Measurements from ENCODE around the gene MRRF. TPM values are rescaled to one million over a fixed set of nuclear protein-coding genes. Genes with fewer than 3 reads are reported as not detected.
A peak's percentile ranks its signal among the peaks of the same experiment; 100 is the strongest.
"Not testable (repeated sequence)": the region's sequence is repeated elsewhere in the genome, so short reads cannot be mapped to it uniquely, and the experiment has no call there.

Gene MRRF
- total RNA-seq, 2 donors from 2014 or later: 48.0 to 62.7 TPM

DNA sequence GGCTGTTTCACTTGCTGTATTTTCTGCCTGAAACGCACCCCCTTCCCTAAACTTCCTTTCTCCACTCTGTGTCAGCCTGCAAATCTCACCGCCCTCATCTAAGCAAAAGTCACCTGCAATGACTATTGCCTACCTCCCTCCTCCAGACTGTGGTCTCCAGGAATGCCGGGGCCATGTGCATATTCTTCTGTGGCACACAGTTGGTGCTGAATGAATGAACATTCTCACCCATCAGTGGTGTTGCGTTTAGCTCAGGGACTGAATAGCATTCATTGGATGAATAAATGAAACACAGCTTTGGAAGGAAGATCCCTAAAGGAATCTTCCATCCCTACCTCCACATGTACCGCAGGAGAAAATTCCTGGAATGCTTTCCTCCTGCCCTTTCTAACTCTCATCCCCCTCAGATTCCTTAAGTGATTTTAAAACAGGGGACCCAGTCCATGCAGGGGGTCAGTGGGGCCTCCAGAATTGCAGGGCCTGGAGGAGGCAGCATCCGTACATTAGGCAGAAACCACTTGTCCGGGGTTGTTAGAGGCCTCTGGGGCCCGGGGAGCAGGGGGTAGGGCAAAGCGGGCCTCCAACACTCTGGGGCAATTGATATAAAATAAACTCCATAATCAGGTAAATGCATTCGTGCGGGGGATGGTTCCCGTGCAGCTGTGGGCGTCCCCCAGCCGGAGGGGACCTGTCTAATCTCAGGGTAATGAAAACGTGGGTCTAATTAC lies 77.8 kb downstream of the MRRF start:
- intact Hi-C loops (cut with DNase I, micrococcal nuclease): loop anchor here in 1 of 2 donors (10.0 kb wide), 1 partner anchor 218 kb away; no protein-coding TSS in a partner anchor
- no peak for ATAC-seq
- DNase-seq: no peak

- DNase-seq (peak; percentile 56 to 65), ATAC-seq (peak; percentile 64)
- intact Hi-C loops (cut with DNase I, micrococcal nuclease): loop anchor here in 1 of 2 donors (10.0 kb wide), 1 partner anchor 222 kb away; no protein-coding TSS in a partner anchor
Observed at GRCh38 chr9:122346478-122347347, 82.0 kb downstream of the MRRF start.

GRCh38 chr9:122347348-122348287 lies 82.9 kb downstream of the MRRF start:
- intact Hi-C loops (cut with DNase I, micrococcal nuclease): loop anchor here in 1 of 2 donors (10.0 kb wide), 1 partner anchor 223 kb away; no protein-coding TSS in a partner anchor
- ATAC-seq: peak; percentile 78
- peak; percentile 59 to 64 for DNase-seq

- no peak for DNase-seq
- intact Hi-C loops (cut with DNase I, micrococcal nuclease): loop anchor here in 1 of 2 donors (10.0 kb wide), 1 partner anchor 224 kb away; no protein-coding TSS in a partner anchor
- ATAC-seq: no peak
Observed at GRCh38 chr9:122348288-122348777, 83.7 kb downstream of the MRRF start.

DNA sequence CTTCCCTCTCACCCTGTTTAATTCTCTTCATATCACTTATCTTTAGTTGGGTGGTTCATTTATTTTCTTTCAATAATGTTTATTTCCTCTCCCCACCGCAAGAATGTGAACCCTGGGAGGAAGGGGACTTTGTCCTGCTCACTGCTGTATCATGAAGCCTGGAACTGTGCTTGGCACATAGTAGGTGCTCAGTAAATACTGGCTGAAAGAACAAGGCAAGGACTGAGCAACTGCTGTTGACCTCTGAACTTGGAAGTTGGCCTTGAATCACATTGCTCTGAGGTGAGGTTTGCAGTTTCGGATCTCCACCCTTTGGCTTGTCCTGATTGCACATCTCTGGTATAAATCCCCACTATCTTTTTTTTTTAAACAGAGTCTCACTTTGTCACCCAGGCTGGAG lies 84.1 kb downstream of the MRRF start:
- DNase-seq (no peak), ATAC-seq (no peak)
- intact Hi-C loops (cut with DNase I, micrococcal nuclease): loop anchor here in 1 of 2 donors (10.0 kb wide), 1 partner anchor 224 kb away; no protein-coding TSS in a partner anchor

DNA sequence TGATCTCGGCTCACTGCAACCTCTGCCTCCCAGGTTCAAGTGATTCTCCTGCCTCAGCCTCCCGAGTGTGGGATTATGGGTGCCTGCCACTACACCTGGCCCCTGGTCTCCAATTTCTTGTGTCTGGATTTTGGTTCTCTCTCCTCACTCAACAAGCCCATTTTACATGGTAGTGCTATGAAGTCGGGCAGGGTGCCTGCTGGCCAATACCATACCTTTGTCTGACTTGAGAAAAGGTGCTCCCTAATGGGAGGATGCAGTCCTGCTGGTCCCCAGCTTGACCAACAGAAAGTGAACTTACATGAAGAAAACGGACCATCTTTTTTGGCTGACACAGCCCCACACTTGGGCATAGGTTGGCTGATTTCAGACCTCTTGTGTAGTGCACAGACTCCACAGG lies 84.5 kb downstream of the MRRF start:
- DNase-seq (no peak), ATAC-seq (no peak)
- intact Hi-C loops (cut with DNase I, micrococcal nuclease): loop anchor here in 1 of 2 donors (10.0 kb wide), 1 partner anchor 224 kb away; no protein-coding TSS in a partner anchor

DNA sequence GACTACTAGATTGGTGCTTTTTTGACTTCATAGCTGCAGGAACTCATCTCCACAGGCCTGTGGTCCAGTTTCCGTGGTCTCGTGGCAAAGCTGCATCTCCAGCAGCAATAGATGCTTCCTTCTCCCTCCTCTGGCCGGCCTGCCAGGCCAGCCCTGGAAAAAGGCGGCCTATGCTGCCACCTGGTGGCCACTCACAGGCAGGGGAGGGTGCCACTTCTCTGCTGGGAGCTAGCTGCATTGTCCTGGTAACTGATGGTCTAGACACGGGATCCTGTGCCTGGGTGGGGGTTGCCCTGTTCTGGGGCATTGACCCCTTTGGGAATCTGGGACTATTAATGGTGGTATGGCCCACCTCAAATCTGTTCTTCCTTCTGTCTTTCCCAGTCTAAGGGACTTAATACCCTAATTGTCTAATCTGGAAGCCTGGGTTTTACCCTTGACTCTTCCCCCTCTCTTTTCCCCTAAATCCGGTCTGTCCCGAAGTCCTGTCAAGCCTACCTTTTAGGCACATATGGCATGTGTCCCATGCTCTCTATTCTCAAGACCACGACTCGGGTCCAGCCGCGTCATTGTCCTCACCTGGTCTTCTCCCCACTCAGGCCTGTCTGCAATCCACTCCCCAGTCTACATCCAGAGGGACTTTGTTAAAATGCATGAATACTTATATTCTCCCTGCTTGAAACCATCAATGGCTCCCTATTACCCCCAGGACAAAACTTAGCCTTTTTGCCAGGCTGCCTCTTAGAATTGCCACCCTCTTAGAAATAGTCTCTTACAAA lies 86.1 kb downstream of the MRRF start:
- intact Hi-C loops (cut with DNase I, micrococcal nuclease): loop anchor here in 1 of 2 donors (2.0 kb wide), 1 partner anchor 226 kb away; no protein-coding TSS in a partner anchor
- ATAC-seq: peak; percentile 66
- peak; percentile 62 to 83 for DNase-seq

DNA sequence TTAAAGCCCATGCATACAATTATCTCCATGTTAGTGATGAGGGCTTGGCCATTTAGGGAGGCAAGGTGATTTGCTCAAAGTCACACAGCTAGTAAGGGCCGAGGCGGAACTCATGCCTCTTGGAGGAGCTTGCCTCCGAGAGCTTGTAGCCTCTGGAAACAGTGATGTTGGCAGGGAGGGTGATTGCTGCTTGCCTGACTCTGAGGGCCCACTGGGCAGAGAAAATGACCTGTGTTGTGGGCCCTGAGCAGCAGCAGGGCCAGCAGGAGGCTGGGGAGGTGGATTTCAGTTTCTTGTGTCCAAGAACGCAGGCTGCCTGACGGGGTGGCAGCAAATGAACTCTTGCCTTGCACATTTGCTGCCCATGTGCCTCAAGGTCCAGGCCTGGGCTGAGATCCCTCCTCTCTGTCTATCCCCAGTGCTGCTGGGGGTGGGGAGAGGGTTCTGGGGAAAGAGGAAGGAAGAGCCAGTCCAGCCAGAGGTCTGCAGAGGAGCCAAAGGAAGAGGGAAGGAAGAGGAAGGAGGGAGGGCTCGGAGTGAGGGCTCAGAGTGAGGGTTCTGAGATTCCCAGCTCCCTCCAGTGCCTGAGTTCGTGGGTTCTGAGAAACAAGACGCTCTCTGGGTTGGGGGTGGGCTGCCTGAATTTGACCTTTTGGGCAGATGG lies 90.0 kb downstream of the MRRF start:
- ATAC-seq (no peak), DNase-seq (no peak)
- intact Hi-C loops (cut with DNase I, micrococcal nuclease): no loop called here

DNA sequence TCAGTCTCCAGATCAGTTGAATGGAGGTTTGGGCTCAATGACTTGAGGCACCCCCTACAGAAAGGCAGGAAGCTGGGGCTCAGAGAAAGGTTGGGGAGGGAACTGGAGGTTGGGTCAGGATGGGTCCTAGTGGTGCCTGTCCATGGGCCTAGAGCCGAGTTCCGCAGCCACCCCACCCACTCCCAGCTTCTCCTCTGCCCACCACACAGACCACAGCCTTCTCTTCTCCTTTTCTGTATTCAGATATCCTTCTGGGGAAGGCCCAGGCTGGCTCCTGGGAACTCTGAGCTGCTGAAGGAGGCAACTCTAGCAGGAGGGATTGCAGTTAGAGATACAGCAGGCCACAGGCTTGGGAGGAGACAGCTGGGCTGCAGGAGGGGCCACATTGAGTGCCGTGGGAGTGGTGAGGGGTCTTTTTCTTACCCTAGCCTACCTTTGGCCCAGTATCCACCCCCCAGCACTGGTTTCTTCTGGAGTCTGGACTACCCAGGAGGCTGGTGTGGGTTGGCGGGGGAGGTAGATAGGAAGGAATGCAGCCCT lies 90.7 kb downstream of the MRRF start:
- intact Hi-C loops (cut with DNase I, micrococcal nuclease): no loop called here
- DNase-seq (no peak), ATAC-seq (no peak)

GRCh38 chr9:122356627-122357026 lies 91.9 kb downstream of the MRRF start:
- ATAC-seq: no peak
- intact Hi-C loops (cut with DNase I, micrococcal nuclease): no loop called here
- no peak for DNase-seq

GRCh38 chr9:122360891-122361290 lies 96.2 kb downstream of the MRRF start:
- intact Hi-C loops (cut with DNase I, micrococcal nuclease): no loop called here

DNA sequence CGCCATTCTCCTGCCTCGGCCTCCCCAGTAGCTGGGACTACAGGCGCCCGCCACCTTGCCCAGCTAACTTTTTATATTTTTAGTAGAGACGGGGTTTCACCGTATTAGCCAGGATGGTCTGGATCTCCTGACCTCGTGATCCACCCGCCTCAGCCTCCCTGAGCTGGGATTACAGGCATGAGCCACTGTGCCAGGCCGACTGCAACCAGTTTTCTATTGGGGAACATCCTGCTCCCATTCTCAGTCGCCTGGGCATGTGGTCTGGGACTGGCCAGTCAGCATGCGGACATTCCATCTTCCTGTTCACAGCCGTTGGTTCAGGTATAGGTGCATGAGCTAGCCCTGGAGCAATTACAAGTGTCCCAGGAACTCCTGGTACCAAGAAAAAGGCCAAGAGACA lies 98.4 kb downstream of the MRRF start:
- intact Hi-C loops (cut with DNase I, micrococcal nuclease); DNase-seq; ATAC-seq: not testable (repeated sequence)

More at GRCh38 chr9:122360891-122361290, 96.2 kb downstream of the MRRF start:
- no peak for DNase-seq
- no peak for ATAC-seq

DNA sequence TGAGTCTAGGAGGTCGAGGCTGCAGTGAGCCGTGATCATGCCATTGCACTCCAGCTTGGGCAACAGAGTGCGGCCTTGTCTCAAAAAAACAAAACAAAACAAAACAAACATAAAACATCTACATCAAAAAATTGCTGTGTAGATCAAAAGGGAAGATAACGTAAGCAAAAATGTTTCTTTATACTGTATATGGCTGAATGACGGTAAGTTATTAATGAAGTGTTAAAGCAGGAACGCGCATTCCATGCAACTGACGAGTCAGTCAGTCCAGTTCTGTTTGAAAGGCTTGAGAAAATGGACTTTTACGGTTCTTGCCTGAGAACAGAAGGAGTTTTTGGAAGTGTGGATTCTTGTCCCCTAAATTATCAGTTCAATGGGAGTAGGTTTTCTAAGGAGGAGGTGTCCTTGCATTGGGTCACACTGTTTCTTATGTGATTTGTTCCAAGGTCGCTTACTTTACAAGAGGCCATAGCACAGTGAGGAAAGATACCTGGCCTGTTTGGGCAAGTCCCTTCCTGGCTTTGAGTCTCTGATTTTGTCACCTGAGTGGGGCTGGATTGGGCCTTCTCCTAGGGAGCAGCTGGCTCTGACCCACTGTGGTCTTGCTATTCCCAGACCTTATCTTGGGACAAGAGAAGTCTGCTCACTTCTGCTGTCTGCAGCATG lies 99.6 kb downstream of the MRRF start:
- DNase-seq (no peak), ATAC-seq (no peak)
- intact Hi-C loops (cut with DNase I, micrococcal nuclease): no loop called here

- intact Hi-C loops (cut with DNase I, micrococcal nuclease): no loop called here
- ATAC-seq: no peak
- no peak for DNase-seq
Observed at GRCh38 chr9:122364783-122365150, 100.1 kb downstream of the MRRF start.

- DNase-seq (no peak), ATAC-seq (peak; percentile 33)
- intact Hi-C loops (cut with DNase I, micrococcal nuclease): no loop called here
Observed at GRCh38 chr9:122366074-122366660, 101.5 kb downstream of the MRRF start.

- ATAC-seq: no peak
- DNase-seq: no peak
- intact Hi-C loops (cut with DNase I, micrococcal nuclease): no loop called here
Observed at GRCh38 chr9:122367065-122367464, 102.4 kb downstream of the MRRF start.

Measured in left colon (tissue), 2 donors.